Large intestine (tissue), 12 donors: ENCODE data around the gene GGA2. TPM values are rescaled to one million over a fixed set of nuclear protein-coding genes. Genes with fewer than 3 reads are reported as not detected.
"Not testable (repeated sequence)": the region's sequence is repeated elsewhere in the genome, so short reads cannot be mapped to it uniquely, and the experiment has no call there.

Source experiments
- DNase-seq, 2 donors: peaks; one replicate each; pipeline versions ENCODE4 v3.0.0 to v3.0.0-alpha.2; 2013
- H3K27ac ChIP-seq: one replicate; pipeline ENCODE4 v1.5.1; 2013; ENCODE audit warnings: low read length
- H3K27me3 ChIP-seq: 2 replicates; pipeline ENCODE4 v1.6.1; 2013; ENCODE audit warnings: low read length; ENCODE audit not compliant: control insufficient read depth, insufficient read depth
- H3K36me3 ChIP-seq: 2 replicates; pipeline ENCODE4 v1.6.1; 2013; ENCODE audit warnings: low read length; ENCODE audit not compliant: control insufficient read depth, insufficient read depth
- H3K4me1 ChIP-seq: one replicate; pipeline ENCODE4 v1.6.1; 2013; ENCODE audit warnings: low read length; ENCODE audit not compliant: control insufficient read depth, insufficient read depth
- H3K4me3 ChIP-seq: one replicate; pipeline ENCODE4 v1.5.1; 2013; ENCODE audit warnings: low read length
- H3K9me3 ChIP-seq: one replicate; pipeline ENCODE4 v1.6.1; 2013; ENCODE audit warnings: mild to moderate bottlenecking, low read depth, low read length, moderate library complexity; ENCODE audit not compliant: control insufficient read depth
- WGBS: methylation state at CpG from one replicate; pipeline ENCODE4 v1.1.5; 2013; ENCODE audit warnings: low lambda C conversion rate; ENCODE audit not compliant: insufficient coverage; 5-methylcytosine and 5-hydroxymethylcytosine counted together
- long read RNA-seq, 11 donors: transcript quantifications; one replicate each; lab custom pipeline, GENCODE V29; 2026
- polyA plus RNA-seq: library from polyadenylated mRNA; unstranded; fragments of 120-200 nt; gene quantifications from one replicate; pipeline ENCODE4 v1.2.1, GENCODE V29; 2013

The GGA2 gene
- 88.5 TPM for polyA plus RNA-seq
- long read RNA-seq, donor 1, full-length matches to known transcripts, result 1 of 1 reads
- long read RNA-seq, donor 1, partial matches to known transcripts, result 0 of 1 reads
- long read RNA-seq, donor 1, other reads (novel, unspliced or antisense), result 0 of 1 reads
- long read RNA-seq, donor 2, full-length matches to known transcripts, result 8 of 15 reads
- long read RNA-seq, donor 2, partial matches to known transcripts, result 7 of 15 reads
- long read RNA-seq, donor 2, other reads (novel, unspliced or antisense), result 0 of 15 reads
- long read RNA-seq, donor 3, result 0 reads
- long read RNA-seq, donor 4, full-length matches to known transcripts, result 2 of 2 reads
- long read RNA-seq, donor 4, partial matches to known transcripts, result 0 of 2 reads
- long read RNA-seq, donor 4, other reads (novel, unspliced or antisense), result 0 of 2 reads
- long read RNA-seq, donor 5, full-length matches to known transcripts, result 5 of 5 reads
- long read RNA-seq, donor 5, partial matches to known transcripts, result 0 of 5 reads
- long read RNA-seq, donor 5, other reads (novel, unspliced or antisense), result 0 of 5 reads
- long read RNA-seq, donor 6, full-length matches to known transcripts, result 8 of 8 reads
- long read RNA-seq, donor 6, partial matches to known transcripts, result 0 of 8 reads
- long read RNA-seq, donor 6, other reads (novel, unspliced or antisense), result 0 of 8 reads
- long read RNA-seq, donor 7, full-length matches to known transcripts, result 3 of 3 reads
- long read RNA-seq, donor 7, partial matches to known transcripts, result 0 of 3 reads
- long read RNA-seq, donor 7, other reads (novel, unspliced or antisense), result 0 of 3 reads
- long read RNA-seq, donor 8, full-length matches to known transcripts, result 10 of 10 reads
- long read RNA-seq, donor 8, partial matches to known transcripts, result 0 of 10 reads
- long read RNA-seq, donor 8, other reads (novel, unspliced or antisense), result 0 of 10 reads
- long read RNA-seq, donor 9, full-length matches to known transcripts, result 7 of 7 reads
- long read RNA-seq, donor 9, partial matches to known transcripts, result 0 of 7 reads
- long read RNA-seq, donor 9, other reads (novel, unspliced or antisense), result 0 of 7 reads
- long read RNA-seq, donor 10, full-length matches to known transcripts, result 3 of 3 reads
- long read RNA-seq, donor 10, partial matches to known transcripts, result 0 of 3 reads
- long read RNA-seq, donor 10, other reads (novel, unspliced or antisense), result 0 of 3 reads
- long read RNA-seq, donor 11, full-length matches to known transcripts, result 3 of 3 reads
- long read RNA-seq, donor 11, partial matches to known transcripts, result 0 of 3 reads
- long read RNA-seq, donor 11, other reads (novel, unspliced or antisense), result 0 of 3 reads

GRCh38 chr16:23510164-23510914 is at the start of gene GGA2:
TSS of gene GGA2 (minus strand) at chr16:23510494. CDS start at chr16:23510411, 83 bp downstream.
- WGBS, result 0% methylated on average over 4 of the region's 71 CpGs
- peak; percentile 79 to 91 for DNase-seq
- Histone ChIP-seq H3K36me3 (peaks cover 7% of the 10 kb centered on the region), H3K9me3 (no peaks in the 10 kb centered on the region), H3K4me3 (peak within 1 kb of the TSS; percentile 59), H3K27ac (no peak within 1 kb of the TSS), H3K27me3 (no peaks in the 10 kb centered on the region), H3K4me1 (no peaks in the 10 kb centered on the region)

GRCh38 chr16:23557779-23558702 is 47.7 kb upstream of the GGA2 start:
- peaks cover 41% of the 10 kb centered on the region for H3K36me3 ChIP-seq
- DNase-seq, result peak in 1 of 2 donors; percentile 9
- peak overlapping the region; percentile 79 for H3K4me3 ChIP-seq
- no peaks in the 10 kb centered on the region for H3K9me3 ChIP-seq
- H3K4me1 ChIP-seq, result no peaks in the 10 kb centered on the region
- no peaks in the 10 kb centered on the region for H3K27me3 ChIP-seq
- 40% methylated on average over 1 of the region's 60 CpGs for WGBS
- H3K27ac ChIP-seq, result no peak overlapping the region

GRCh38 chr16:23556881-23557778 is 46.8 kb upstream of the GGA2 start, which contains the start of the genes EARS2 and UBFD1:
TSS of gene EARS2 (minus strand) at chr16:23557350. CDS start at chr16:23557343, 7 bp downstream.
TSS of gene UBFD1 (plus strand) at chr16:23557727. CDS start at chr16:23557743, 16 bp downstream.
- Histone ChIP-seq H3K27ac (peak within 1 kb of the TSS; percentile 73), H3K4me3 (peak within 1 kb of the TSS; percentile 79), H3K4me1 (no peaks in the 10 kb centered on the region), H3K9me3 (no peaks in the 10 kb centered on the region), H3K27me3 (no peaks in the 10 kb centered on the region), H3K36me3 (peaks cover 36% of the 10 kb centered on the region)
- WGBS, result no CpG with 5 or more reads among the region's 65 CpGs
- DNase-seq, result peak; percentile 99 to 100

- no peaks in the 10 kb centered on the region for H3K9me3 ChIP-seq
- WGBS, result no CpG with 5 or more reads among the region's 3 CpGs
- H3K27me3 ChIP-seq, result no peaks in the 10 kb centered on the region
- no peak for DNase-seq
- no peak overlapping the region for H3K4me3 ChIP-seq
- no peak overlapping the region for H3K27ac ChIP-seq
- peaks cover 3% of the 10 kb centered on the region for H3K4me1 ChIP-seq
- H3K36me3 ChIP-seq, result peaks cover 32% of the 10 kb centered on the region
These were observed 44.2 kb upstream of the GGA2 start for GRCh38 chr16:23554536-23554935.

GRCh38 chr16:23552161-23552560 is 41.9 kb upstream of the GGA2 start:
- no CpG with 5 or more reads among the region's 6 CpGs for WGBS
- peaks cover 3% of the 10 kb centered on the region for H3K4me1 ChIP-seq
- H3K4me3 ChIP-seq, result no peak overlapping the region
- H3K27ac ChIP-seq, result peak overlapping the region; percentile 32
- H3K36me3 ChIP-seq, result peaks cover 42% of the 10 kb centered on the region
- DNase-seq, result peak; percentile 57 to 73
- H3K9me3 ChIP-seq, result no peaks in the 10 kb centered on the region
- no peaks in the 10 kb centered on the region for H3K27me3 ChIP-seq

GRCh38 chr16:23549938-23550337 is 39.6 kb upstream of the GGA2 start:
- peaks cover 62% of the 10 kb centered on the region for H3K36me3 ChIP-seq
- H3K4me1 ChIP-seq, result peaks cover 3% of the 10 kb centered on the region
- no peak overlapping the region for H3K27ac ChIP-seq
- no CpG with 5 or more reads among the region's 5 CpGs for WGBS
- DNase-seq, result no peak
- no peaks in the 10 kb centered on the region for H3K9me3 ChIP-seq
- H3K4me3 ChIP-seq, result no peak overlapping the region
- no peaks in the 10 kb centered on the region for H3K27me3 ChIP-seq

GRCh38 chr16:23544436-23544835 is 34.1 kb upstream of the GGA2 start:
- WGBS, result 100% methylated on average over 2 of the region's 14 CpGs
- no peaks in the 10 kb centered on the region for H3K27me3 ChIP-seq
- no peaks in the 10 kb centered on the region for H3K9me3 ChIP-seq
- no peaks in the 10 kb centered on the region for H3K4me1 ChIP-seq
- H3K4me3 ChIP-seq, result no peak overlapping the region
- DNase-seq, result no peak
- no peak overlapping the region for H3K27ac ChIP-seq
- peaks cover 66% of the 10 kb centered on the region for H3K36me3 ChIP-seq

GRCh38 chr16:23540817-23541178 is 30.5 kb upstream of the GGA2 start:
- not testable (repeated sequence) for DNase-seq, H3K4me3 ChIP-seq, H3K27ac ChIP-seq, H3K27me3 ChIP-seq, H3K4me1 ChIP-seq, H3K9me3 ChIP-seq
- H3K36me3 ChIP-seq, result peaks cover 52% of the 10 kb centered on the region
- WGBS, result no CpG with 5 or more reads among the region's 3 CpGs
